B cell (primary cell): ENCODE data around the gene IRX6. TPM values are rescaled to one million over a fixed set of nuclear protein-coding genes. Genes with fewer than 3 reads are reported as not detected.
A peak's percentile ranks its signal among the peaks of the same experiment; 100 is the strongest.

ENCODE experiments used
- ATAC-seq: fragments of 200-7000 bp; cut with Tn5 transposase; one replicate; pipeline ENCODE4 v1.10.0; 2021; ENCODE audit warnings: low read depth, mild to moderate bottlenecking, moderate number of reproducible peaks, moderate library complexity
- CTCF ChIA-PET: fragments of 350-600 bp; sonication (Branson Sonifier 250); formaldehyde crosslinking; loops from one replicate; lab custom pipeline; 2021; ENCODE audit warnings: antibody characterized with exemption, inconsistent platforms; lab: Charles Lee
- POLR2A ChIA-PET: fragments of 350-600 bp; sonication (Branson Sonifier 250); formaldehyde crosslinking; loops from one replicate; lab custom pipeline; 2021; ENCODE audit warnings: antibody characterized with exemption; lab: Charles Lee
- DNase-seq: peaks from one replicate; pipeline ENCODE4 v3.0.0; 2013
- H2AFZ ChIP-seq: 2 replicates; pipeline ENCODE4 v1.6.1; 2012; ENCODE audit warnings: mild to moderate bottlenecking, low read depth, low read length; ENCODE audit not compliant: insufficient read depth, poor library complexity, severe bottlenecking
- H3K27ac ChIP-seq, 2 donors: 1 replicate in 1 of 2; 2 replicates in 1 of 2; pipeline ENCODE4 v1.5.1; 2012 to 2013; ENCODE audit warnings: low read length in 2 of 2, mild to moderate bottlenecking in 2 of 2, moderate library complexity in 1 of 2
- H3K27me3 ChIP-seq, 4 experiments: fragments of 200-600 bp in 1 of 4; sonication (generic) in 1 of 4; replicated peaks in 1 of 4; 1 replicate in 2 of 4; 2 replicates in 2 of 4; pipeline versions ENCODE4 v1.6.1 to v1.7.0; 2013 to 2016; ENCODE audit warnings: low read length in 3 of 4, mild to moderate bottlenecking in 2 of 4, mixed read lengths in 1 of 4, moderate library complexity in 1 of 4; ENCODE audit not compliant: insufficient read depth in 4 of 4, control insufficient read depth in 3 of 4; ENCODE audit errors: control extremely low read depth in 1 of 4
- H3K36me3 ChIP-seq, 2 experiments: replicated peaks in 1 of 2; 1 replicate in 1 of 2; 2 replicates in 1 of 2; pipeline versions ENCODE4 v1.6.1 to v1.7.1; 2013; ENCODE audit warnings: low read length in 1 of 2; ENCODE audit not compliant: insufficient read depth in 2 of 2, control insufficient read depth in 1 of 2; ENCODE audit errors: control extremely low read depth in 1 of 2, extremely low read depth in 1 of 2
- H3K4me1 ChIP-seq, 2 donors: fragments of 200-600 bp in 1 of 2; sonication (generic) in 1 of 2; 1 replicate in 1 of 2; 2 replicates in 1 of 2; pipeline versions ENCODE4 v1.5.1 to v1.6.1; 2013 to 2017; ENCODE audit warnings: low read length in 2 of 2; ENCODE audit not compliant: control insufficient read depth in 2 of 2, insufficient read depth in 2 of 2
- H3K4me2 ChIP-seq: replicated peaks from 2 replicates; pipeline ENCODE3; 2012; ENCODE audit warnings: mild to moderate bottlenecking, low read depth, low read length; ENCODE audit not compliant: poor library complexity, severe bottlenecking
- H3K4me3 ChIP-seq, 5 experiments: fragments of 200-600 bp in 1 of 5; sonication (generic) in 1 of 5; 1 replicate in 3 of 5; 2 replicates in 2 of 5; pipeline versions ENCODE4 v1.5.1 to v1.7.0; 2011 to 2016; ENCODE audit warnings: low read length in 4 of 5, mild to moderate bottlenecking in 4 of 5, low read depth in 2 of 5, control low read depth in 1 of 5, moderate library complexity in 1 of 5; ENCODE audit not compliant: insufficient read depth in 1 of 5; ENCODE audit errors: control extremely low read depth in 1 of 5, extremely low read depth in 1 of 5
- H3K79me2 ChIP-seq: fragments of 200-600 bp; sonication (generic); one replicate; pipeline ENCODE4 v1.6.0; 2016; ENCODE audit warnings: low read length; ENCODE audit not compliant: control insufficient read depth, insufficient read depth
- H3K9ac ChIP-seq: fragments of 200-600 bp; sonication (generic); 2 replicates; pipeline ENCODE4 v1.6.1; 2017; ENCODE audit warnings: mild to moderate bottlenecking, low read length, moderate library complexity
- H3K9me3 ChIP-seq, 3 donors: one replicate each; pipeline versions ENCODE4 v1.6.1 to v1.7.1; 2013; ENCODE audit warnings: low read length in 2 of 3; ENCODE audit not compliant: control insufficient read depth in 2 of 3, insufficient read depth in 1 of 3; ENCODE audit errors: control extremely low read depth in 1 of 3
- H4K20me1 ChIP-seq: 2 replicates; pipeline ENCODE4 v1.6.0; 2012; ENCODE audit warnings: mild to moderate bottlenecking, low read length; ENCODE audit not compliant: insufficient read depth, control insufficient read depth, poor library complexity, severe bottlenecking
- H3K27ac Mint-ChIP-seq: one replicate; pipeline ENCODE4 v1.8.0; 2021; ENCODE audit warnings: mixed read lengths
- H3K27me3 Mint-ChIP-seq: one replicate; pipeline ENCODE4 v1.8.0; 2021; ENCODE audit warnings: mixed read lengths
- H3K4me1 Mint-ChIP-seq: one replicate; pipeline ENCODE4 v1.8.0; 2021; ENCODE audit warnings: mixed read lengths
- H3K4me3 Mint-ChIP-seq: one replicate; pipeline ENCODE4 v1.8.0; 2021; ENCODE audit warnings: mixed read lengths
- H3K9me3 Mint-ChIP-seq: one replicate; pipeline ENCODE4 v1.8.0; 2022; ENCODE audit warnings: mixed read lengths; ENCODE audit not compliant: insufficient read depth
- EZH2 ChIP-seq: IDR thresholded peaks from 2 replicates; pipeline ENCODE4 v1.6.1; 2012; ENCODE audit warnings: borderline replicate concordance, low read depth, mild to moderate bottlenecking, moderate library complexity, low read length; ENCODE audit not compliant: insufficient read depth, poor library complexity, severe bottlenecking
- WGBS: methylation state at CpG from one replicate; pipeline ENCODE4 v1.1.5; 2013; ENCODE audit warnings: missing lambda C conversion rate; ENCODE audit not compliant: insufficient coverage; 5-methylcytosine and 5-hydroxymethylcytosine counted together
- intact Hi-C: fragments of 100-400 bp; cut with micrococcal nuclease; formaldehyde crosslinking; loops from one replicate; pipeline ENCODE4 v1.10.0; 2022
- polyA plus RNA-seq: library from polyadenylated mRNA; depleted of rRNA; stranded (reverse); fragments of >200 nt; gene quantifications from 2 replicates; pipeline ENCODE4 v1.2.3, GENCODE V29; 2012
- total RNA-seq, 2 donors: library from RNA; stranded (reverse); fragments of 120-200 nt in 1 of 2; gene quantifications; 1 replicate in 1 of 2; 2 replicates in 1 of 2; pipeline versions ENCODE4 v1.2.3 to v1.2.4, GENCODE V29; 2013 to 2022
- TF ChIP-seq, protein P1 (sequence below): fragments of 200-600 bp; IDR thresholded peaks from one replicate; pipeline ENCODE4 v1.8.0; 2022; ENCODE audit warnings: antibody characterized with exemption, mild to moderate bottlenecking

IRX6 gene
- total and polyA plus RNA-seq, 2 donors (not counting 1 experiment from before 2014, with no cell fraction given) = 0.10 to 0.15 TPM

GRCh38 chr16:55333684-55334083 is 9.7 kb downstream of the IRX6 start:
- ChIA-PET CTCF (interaction anchor here (1.0 kb wide), 1 partner anchor 11 kb away, joined by 3 read pairs; no protein-coding TSS in a partner anchor), POLR2A (no interaction called here)
- Histone ChIP-seq H2AFZ (no peak overlapping the region), H4K20me1 (no peaks in the 10 kb centered on the region), H3K79me2 (no peaks in the 10 kb centered on the region), H3K9me3 (peaks cover 0 to 12% (median 0%) of the 10 kb centered on the region in 3 donors), H3K4me3 (no peak overlapping the region), H3K27ac (no peak overlapping the region), H3K4me1 (peaks cover 3 to 43% of the 10 kb centered on the region in 2 donors), H3K9ac (no peak overlapping the region), H3K27me3 (peaks cover 0 to 26% (median 7%) of the 10 kb centered on the region in 4 experiments), H3K36me3 (no peaks in the 10 kb centered on the region), H3K4me2 (no peak overlapping the region)
- H3K27ac Mint-ChIP-seq = no peak overlapping the region
- TF ChIP-seq, protein P1, sequence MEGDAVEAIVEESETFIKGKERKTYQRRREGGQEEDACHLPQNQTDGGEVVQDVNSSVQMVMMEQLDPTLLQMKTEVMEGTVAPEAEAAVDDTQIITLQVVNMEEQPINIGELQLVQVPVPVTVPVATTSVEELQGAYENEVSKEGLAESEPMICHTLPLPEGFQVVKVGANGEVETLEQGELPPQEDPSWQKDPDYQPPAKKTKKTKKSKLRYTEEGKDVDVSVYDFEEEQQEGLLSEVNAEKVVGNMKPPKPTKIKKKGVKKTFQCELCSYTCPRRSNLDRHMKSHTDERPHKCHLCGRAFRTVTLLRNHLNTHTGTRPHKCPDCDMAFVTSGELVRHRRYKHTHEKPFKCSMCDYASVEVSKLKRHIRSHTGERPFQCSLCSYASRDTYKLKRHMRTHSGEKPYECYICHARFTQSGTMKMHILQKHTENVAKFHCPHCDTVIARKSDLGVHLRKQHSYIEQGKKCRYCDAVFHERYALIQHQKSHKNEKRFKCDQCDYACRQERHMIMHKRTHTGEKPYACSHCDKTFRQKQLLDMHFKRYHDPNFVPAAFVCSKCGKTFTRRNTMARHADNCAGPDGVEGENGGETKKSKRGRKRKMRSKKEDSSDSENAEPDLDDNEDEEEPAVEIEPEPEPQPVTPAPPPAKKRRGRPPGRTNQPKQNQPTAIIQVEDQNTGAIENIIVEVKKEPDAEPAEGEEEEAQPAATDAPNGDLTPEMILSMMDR = no peak
- no peak for TF ChIP-seq EZH2
- H3K4me1 Mint-ChIP-seq = peaks cover 56% of the 10 kb centered on the region
- no peaks in the 10 kb centered on the region for H3K9me3 Mint-ChIP-seq
- H3K27me3 Mint-ChIP-seq = peaks cover 27% of the 10 kb centered on the region
- ATAC-seq (no peak), DNase-seq (no peak)
- peak overlapping the region; percentile 13 for H3K4me3 Mint-ChIP-seq
- no CpG with 5 or more reads among the region's 2 CpGs for whole genome bisulfite sequencing
- intact Hi-C loops = no loop called here

DNA sequence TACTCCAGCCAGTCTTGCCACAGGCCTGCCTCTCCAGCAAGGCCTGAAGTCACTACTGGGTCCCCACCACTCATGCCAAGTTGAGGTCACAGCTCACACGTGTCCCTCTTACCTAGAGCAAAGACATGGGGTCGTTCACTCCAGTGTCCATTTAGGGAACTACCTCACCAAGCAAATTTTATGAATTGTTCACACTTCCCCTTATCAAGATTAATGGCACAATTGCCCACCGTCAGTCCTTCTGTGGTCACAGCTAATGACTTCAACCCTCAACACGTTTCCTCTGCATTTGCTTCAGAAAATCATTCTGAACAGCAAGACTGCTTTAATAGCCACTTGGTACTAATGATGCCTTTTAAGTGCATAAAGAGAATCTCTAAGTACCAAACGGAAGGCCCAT is 14.6 kb downstream of the IRX6 start:
- no peak for DNase-seq
- Histone ChIP-seq H3K27me3 (no peaks in the 10 kb centered on the region), H3K79me2 (no peaks in the 10 kb centered on the region), H3K9ac (no peak overlapping the region), H4K20me1 (no peaks in the 10 kb centered on the region), H2AFZ (no peak overlapping the region), H3K36me3 (no peaks in the 10 kb centered on the region), H3K27ac (no peak overlapping the region), H3K4me2 (no peak overlapping the region), H3K4me1 (peaks cover 0 to 37% of the 10 kb centered on the region in 2 donors), H3K9me3 (no peaks in the 10 kb centered on the region), H3K4me3 (no peak overlapping the region)
- ChIA-PET CTCF (no interaction called here), POLR2A (no interaction called here)
- intact Hi-C loops = no loop called here
- Mint-ChIP-seq H3K4me1 (peaks cover 49% of the 10 kb centered on the region), H3K27ac (no peak overlapping the region), H3K27me3 (no peaks in the 10 kb centered on the region), H3K4me3 (no peak overlapping the region), H3K9me3 (no peaks in the 10 kb centered on the region)
- WGBS = 13% methylated on average over 5 of the region's 5 CpGs
- TF ChIP-seq EZH2 = no peak
- TF ChIP-seq, protein P1 = no peak
- no peak for ATAC-seq
